PFSK-1 (cell line): ENCODE results near the gene ERAP2.

Experiments used
- FOXP2 ChIP-seq: optimal IDR thresholded peaks from 2 replicates; pipeline ENCODE3; 2011; ENCODE audit warnings: borderline replicate concordance, control low read depth, inconsistent platforms; ENCODE audit not compliant: insufficient read depth; ENCODE audit errors: extremely low read length, extremely low read depth
- POLR2AphosphoS5 ChIP-seq: IDR thresholded peaks from 2 replicates; pipeline ENCODE4 v1.6.1; 2012; ENCODE audit warnings: low read depth, mild to moderate bottlenecking, control low read depth, low read length, moderate library complexity
- SIN3A ChIP-seq: IDR thresholded peaks from 2 replicates; pipeline ENCODE4 v1.6.1; 2012; ENCODE audit warnings: mild to moderate bottlenecking, low read length, moderate library complexity, borderline replicate concordance; ENCODE audit not compliant: insufficient read depth
- TF ChIP-seq, protein P1 (sequence below), 2 experiments: IDR thresholded peaks; 2 replicates each; pipeline versions ENCODE4 v1.6.1 to v1.8.0; 2011 to 2012; ENCODE audit warnings: low read depth in 2 of 2, low read length in 2 of 2, control low read depth in 1 of 2, inconsistent platforms in 1 of 2, mild to moderate bottlenecking in 1 of 2, moderate library complexity in 1 of 2; ENCODE audit not compliant: insufficient read depth in 1 of 2

DNA sequence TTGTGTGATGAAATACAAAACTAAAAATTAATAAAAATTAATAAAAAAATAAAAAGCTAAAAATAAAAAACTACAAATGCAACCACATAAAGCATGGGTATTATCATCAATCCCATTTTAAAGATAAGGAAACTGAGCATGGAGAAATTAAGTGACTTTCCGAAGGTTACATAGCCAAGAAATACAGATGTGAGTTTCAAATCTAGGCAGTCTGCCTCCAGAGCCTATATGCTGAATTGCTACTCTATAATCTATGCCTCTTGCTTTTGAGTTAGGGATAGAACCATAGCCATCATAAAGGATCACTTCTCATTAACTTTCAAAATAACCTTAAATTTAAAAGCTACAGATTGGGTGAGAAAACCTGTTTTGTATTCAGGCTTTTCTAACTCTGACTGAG lies 18.8 kb upstream of the ERAP2 start:
- TF ChIP-seq FOXP2 (no peak), POLR2AphosphoS5 (no peak), SIN3A (no peak)
- TF ChIP-seq, protein P1, sequence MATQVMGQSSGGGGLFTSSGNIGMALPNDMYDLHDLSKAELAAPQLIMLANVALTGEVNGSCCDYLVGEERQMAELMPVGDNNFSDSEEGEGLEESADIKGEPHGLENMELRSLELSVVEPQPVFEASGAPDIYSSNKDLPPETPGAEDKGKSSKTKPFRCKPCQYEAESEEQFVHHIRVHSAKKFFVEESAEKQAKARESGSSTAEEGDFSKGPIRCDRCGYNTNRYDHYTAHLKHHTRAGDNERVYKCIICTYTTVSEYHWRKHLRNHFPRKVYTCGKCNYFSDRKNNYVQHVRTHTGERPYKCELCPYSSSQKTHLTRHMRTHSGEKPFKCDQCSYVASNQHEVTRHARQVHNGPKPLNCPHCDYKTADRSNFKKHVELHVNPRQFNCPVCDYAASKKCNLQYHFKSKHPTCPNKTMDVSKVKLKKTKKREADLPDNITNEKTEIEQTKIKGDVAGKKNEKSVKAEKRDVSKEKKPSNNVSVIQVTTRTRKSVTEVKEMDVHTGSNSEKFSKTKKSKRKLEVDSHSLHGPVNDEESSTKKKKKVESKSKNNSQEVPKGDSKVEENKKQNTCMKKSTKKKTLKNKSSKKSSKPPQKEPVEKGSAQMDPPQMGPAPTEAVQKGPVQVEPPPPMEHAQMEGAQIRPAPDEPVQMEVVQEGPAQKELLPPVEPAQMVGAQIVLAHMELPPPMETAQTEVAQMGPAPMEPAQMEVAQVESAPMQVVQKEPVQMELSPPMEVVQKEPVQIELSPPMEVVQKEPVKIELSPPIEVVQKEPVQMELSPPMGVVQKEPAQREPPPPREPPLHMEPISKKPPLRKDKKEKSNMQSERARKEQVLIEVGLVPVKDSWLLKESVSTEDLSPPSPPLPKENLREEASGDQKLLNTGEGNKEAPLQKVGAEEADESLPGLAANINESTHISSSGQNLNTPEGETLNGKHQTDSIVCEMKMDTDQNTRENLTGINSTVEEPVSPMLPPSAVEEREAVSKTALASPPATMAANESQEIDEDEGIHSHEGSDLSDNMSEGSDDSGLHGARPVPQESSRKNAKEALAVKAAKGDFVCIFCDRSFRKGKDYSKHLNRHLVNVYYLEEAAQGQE (IDR thresholded peaks at IDR 0.05; ENCODE audit: insufficient read depth in 1 of 2, low read depth in 2 of 2, low read length in 2 of 2) = no peak
